Hepatocyte (in vitro differentiated cells): Measurements from ENCODE around the gene ACY1.

Experiments used
- EZH2 ChIP-seq: fragments of 200-600 bp; sonication (generic); IDR thresholded peaks from 2 replicates; pipeline ENCODE4 v1.6.1; 2016; ENCODE audit warnings: antibody characterized with exemption, mild to moderate bottlenecking, borderline replicate concordance
- TF ChIP-seq, protein P1 (sequence below): fragments of 200-600 bp; sonication (generic); IDR thresholded peaks from 2 replicates; pipeline ENCODE4 v1.5.1; 2016; ENCODE audit warnings: antibody characterized with exemption, mild to moderate bottlenecking; ENCODE audit not compliant: poor library complexity

DNA sequence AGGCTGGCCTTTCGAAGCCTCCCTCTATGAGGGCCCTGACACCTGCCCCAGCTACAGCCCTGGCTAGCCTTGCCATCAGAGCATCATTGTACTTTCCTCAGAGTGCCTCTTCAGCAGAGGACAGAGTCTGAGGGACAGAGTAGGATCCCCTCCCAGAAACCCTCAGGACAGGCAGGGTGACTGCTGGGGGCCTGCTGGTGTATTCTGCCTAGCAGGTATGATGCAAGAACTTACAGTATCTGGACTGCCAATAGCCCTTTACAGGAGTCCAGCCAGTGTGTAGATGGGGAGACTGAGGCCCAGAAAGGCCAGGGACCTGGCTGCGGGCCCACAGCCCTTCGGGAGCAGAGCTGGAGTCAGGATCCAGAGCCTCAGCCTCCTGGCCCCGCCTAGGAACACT lies 54.0 kb downstream of the ACY1 start:
- no peak for TF ChIP-seq EZH2
- TF ChIP-seq, protein P1, sequence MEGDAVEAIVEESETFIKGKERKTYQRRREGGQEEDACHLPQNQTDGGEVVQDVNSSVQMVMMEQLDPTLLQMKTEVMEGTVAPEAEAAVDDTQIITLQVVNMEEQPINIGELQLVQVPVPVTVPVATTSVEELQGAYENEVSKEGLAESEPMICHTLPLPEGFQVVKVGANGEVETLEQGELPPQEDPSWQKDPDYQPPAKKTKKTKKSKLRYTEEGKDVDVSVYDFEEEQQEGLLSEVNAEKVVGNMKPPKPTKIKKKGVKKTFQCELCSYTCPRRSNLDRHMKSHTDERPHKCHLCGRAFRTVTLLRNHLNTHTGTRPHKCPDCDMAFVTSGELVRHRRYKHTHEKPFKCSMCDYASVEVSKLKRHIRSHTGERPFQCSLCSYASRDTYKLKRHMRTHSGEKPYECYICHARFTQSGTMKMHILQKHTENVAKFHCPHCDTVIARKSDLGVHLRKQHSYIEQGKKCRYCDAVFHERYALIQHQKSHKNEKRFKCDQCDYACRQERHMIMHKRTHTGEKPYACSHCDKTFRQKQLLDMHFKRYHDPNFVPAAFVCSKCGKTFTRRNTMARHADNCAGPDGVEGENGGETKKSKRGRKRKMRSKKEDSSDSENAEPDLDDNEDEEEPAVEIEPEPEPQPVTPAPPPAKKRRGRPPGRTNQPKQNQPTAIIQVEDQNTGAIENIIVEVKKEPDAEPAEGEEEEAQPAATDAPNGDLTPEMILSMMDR: no peak
